ENCODE measurements around the gene OCIAD1.
"Not testable (repeated sequence)": the region's sequence is repeated elsewhere in the genome, so short reads cannot be mapped to it uniquely, and the experiment has no call there.

OCIAD1 gene, protein sequence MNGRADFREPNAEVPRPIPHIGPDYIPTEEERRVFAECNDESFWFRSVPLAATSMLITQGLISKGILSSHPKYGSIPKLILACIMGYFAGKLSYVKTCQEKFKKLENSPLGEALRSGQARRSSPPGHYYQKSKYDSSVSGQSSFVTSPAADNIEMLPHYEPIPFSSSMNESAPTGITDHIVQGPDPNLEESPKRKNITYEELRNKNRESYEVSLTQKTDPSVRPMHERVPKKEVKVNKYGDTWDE

DNA sequence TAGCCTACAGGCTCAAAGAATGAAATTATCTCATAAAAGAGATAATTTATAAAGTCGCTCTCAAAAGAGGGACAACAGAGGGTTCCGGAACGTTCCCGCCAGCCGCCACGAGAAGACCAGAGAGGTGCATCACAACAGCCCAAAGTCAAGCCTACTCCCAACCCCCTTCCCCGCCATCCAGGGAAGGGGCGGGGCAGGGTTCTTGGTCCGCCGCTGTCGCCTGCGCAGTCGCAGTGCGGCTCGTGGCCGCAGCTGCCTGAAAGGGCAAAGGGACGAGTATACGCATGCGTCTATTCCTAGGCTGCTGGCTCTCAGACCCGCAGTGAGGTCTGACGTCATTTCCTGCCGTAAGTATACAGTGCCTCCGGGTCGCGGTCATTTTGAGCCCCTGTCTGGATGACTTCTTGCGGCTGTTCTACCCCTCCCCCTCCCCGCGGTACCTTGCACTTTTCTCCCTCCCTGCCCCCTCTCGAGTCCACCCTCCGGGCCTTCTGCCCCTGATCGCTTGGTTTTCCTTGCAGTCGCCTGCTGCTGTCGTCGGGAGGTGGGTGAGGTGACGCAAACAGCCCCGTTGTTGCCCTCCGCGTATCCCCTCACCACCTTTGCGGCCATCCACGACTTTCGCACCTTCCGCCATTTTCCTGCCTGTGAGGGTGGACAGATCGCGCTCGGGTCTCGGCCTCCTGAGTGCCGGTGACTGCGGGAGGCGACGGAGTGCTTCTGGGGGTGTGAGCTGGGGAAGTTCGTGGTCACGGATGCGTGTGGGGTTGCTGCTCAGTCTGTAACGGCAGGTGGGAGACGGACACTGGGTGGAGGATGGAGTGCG, at the start of gene OCIAD1:
Gene OCIAD1 (plus strand): TSS at position 383 of the 826 bp plus-strand sequence. CDS start 1,537 bp downstream, outside the sequence.
- DNase-seq = peak; percentile 91

DNA sequence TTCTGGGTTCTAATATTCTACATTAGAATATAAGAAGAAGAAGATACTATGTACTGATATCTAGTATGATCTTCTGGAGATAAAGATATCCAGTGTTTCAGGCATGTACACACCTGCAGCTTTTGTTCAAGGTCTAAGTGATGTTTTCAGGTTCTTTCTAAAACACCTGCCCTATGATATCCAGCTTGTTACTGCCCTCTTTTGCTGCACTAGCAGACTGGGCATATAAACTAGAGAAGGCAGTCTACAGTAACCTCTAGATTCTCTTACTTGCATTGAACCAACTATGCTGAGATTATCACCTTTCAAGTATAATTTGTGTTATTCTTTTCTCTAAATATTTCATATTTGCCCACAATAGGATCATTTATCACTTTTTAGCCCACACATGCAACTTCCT, 48.9 kb upstream of the OCIAD1 start:
- DNase-seq = no peak

DNA sequence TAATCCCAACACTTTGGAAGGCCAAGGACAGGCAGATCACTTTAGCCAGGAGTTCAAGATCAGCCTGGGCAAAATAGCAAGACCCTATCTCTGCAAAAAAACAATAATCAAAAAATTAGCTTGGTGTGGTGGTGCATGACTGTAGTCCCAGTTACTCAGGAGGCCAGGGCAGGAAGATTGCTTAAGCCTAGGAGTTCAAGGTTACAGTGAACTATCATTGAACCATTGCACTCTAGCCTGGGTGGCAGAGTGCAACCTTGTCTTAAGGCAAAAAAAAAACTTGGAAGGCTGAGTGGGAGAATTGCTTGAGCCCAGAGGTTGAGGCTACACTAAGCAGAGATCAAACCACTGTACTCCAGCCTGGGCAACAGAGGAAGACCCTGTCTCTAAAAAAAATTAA, 45.6 kb upstream of the OCIAD1 start:
- no peak for DNase-seq

DNA sequence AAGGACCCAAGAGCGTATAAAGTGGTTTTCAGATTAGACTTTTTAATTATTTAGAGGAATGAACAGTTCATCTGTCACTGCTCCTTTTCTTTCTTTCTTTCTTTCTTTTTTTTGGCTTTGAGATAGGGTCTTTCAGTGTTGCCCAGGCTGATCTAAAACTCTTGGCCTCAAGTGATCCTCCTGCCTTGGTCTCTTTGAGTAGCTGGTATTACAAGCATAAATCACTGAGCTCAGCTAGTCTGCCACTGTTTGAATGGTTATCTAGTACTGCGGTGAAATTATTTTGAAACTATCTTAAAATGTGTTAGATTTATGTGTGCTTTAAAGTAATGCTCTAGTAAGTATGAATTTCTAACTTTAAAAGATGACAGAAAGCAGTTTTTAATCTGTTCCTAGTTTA, 44.3 kb upstream of the OCIAD1 start:
- DNase-seq = no peak

DNA sequence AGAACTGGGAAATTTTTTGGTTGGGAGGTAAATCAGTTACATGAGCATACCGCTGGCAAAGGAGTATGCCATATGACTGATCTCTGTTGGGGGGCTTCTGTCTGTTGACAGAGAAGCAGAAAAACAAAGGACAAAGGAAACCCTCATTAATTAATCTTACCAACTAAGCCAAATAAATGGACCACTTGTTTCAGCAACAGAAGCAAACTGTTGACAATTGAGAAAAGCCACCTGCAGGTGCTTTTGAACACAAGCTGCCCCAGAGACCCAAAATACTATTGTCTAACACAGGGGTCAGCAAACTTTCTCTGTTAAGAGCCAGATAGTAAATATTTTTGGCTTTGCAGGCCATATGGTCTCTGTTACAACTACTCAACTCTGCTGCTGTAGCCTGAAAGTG, 43.8 kb upstream of the OCIAD1 start:
- no peak for DNase-seq

DNA sequence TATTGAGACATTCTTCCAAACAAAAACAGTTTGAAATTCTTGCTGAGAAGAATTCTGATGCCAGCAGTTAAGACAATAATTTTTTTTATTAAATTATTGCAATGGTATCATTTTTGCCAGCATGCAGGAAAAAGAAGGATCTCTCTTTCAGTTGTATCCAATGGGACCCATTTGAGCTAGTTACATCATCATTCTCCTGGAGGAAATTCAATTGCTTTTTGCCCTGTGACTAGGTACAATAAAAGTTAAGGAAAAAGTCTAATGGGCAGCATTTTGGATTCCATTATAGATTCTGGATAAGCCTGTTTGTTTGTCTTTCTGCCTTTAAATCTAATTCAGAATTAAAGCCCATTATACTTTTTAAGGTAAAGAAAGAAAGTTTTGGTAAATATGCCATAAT, 40.3 kb upstream of the OCIAD1 start:
- DNase-seq = no peak

DNA sequence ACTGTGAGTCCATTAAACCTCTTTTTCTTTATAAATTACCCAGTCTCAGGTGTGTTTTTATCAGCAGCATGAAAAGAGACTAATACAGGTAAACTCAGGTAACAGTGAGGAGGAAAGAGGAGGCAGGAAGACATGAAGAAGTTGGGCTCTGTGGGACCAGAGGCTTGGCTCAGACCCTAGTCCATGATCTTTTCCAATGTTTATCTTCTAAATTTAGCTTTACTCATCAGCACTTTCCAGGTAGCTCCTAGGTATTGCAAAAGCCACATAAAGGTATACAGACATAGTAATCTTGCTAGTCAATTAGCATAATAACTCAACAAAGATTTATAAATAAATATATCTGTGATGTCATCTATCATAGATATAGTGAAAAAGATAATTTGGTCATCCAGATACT, 39.6 kb upstream of the OCIAD1 start:
- no peak for DNase-seq

DNA sequence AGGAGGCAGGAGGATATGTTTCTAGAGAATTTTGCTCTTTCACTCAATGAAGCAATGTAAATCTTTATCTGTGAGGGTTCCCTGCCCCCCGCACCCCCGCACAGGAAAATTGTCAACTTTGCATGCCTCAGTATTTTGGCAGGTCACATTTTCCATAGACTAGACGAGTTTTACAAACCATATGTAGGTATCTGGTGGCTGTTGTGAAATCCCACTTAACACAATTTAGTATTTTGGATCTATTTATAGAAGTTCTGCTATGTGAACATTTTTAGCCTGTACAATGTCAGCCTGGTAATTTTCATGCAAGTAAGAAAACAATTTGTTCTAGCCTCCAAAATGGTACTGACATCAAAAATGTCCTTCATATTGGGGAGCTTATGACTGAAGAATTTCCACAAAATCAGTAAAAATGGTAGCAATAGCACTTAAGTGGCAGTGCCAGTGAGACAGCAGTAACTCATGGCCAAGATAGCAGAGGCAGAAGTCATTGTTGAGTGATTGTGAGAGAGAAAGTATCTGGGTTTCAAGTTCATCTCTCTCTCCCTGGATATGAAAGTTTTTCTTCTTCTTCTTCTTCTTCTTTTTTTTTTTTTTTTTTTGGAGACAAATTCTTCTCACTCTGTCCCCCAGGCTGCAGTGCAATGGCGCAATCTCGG, 38.4 kb upstream of the OCIAD1 start:
- DNase-seq = no peak

DNA sequence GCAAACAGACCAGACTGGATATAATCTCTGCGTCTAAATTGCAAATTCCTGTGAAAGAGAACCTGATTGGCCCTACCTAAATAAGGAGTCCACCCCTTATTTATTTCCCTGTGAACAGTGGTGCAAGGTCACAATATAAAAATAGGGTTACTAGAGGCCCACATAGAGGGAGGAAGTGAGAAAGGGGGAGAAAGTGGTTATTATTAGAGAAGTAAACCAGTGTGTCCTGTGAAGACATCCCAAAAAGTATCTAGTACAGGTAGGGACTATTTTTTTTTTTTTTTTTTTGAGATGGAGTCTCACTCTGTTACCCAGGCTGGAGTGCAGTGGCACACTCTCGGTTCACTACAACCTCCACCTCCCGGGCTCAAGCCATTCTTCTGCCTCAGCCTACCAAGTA, 35.8 kb upstream of the OCIAD1 start:
- no peak for DNase-seq

DNA sequence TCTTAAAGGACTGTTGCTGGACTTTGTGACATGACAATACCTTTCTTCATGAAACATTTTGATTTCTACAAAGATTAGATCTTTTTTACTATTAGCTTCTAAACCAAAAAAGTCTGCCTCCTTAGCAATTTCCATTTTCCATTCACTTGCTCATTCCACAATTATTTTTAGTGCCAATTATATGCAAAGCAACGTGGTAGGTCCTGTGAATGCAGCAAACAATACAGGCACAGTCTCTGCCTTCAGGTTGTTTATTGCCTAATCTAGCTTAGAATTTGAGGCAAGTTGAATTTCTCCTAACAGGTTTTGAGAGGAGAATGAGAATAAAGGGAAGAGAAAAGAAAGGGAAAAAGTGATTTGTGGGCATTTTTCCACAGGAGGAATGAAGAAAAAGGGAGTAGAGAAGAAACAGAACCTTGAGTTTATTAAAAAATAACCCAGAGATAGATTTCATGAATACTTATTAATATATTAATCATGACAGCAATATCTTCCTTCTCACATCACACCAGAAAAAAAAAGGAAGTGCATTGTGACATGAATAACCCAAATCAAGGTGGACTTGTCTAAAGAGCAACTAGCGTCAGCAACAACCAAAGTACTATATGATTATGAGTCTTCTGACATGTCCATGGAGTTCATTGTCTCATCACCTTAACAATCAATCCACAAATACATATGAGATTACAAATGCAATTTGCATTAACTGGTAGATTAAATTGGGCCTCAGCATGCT, 34.5 kb upstream of the OCIAD1 start:
- DNase-seq = no peak

DNA sequence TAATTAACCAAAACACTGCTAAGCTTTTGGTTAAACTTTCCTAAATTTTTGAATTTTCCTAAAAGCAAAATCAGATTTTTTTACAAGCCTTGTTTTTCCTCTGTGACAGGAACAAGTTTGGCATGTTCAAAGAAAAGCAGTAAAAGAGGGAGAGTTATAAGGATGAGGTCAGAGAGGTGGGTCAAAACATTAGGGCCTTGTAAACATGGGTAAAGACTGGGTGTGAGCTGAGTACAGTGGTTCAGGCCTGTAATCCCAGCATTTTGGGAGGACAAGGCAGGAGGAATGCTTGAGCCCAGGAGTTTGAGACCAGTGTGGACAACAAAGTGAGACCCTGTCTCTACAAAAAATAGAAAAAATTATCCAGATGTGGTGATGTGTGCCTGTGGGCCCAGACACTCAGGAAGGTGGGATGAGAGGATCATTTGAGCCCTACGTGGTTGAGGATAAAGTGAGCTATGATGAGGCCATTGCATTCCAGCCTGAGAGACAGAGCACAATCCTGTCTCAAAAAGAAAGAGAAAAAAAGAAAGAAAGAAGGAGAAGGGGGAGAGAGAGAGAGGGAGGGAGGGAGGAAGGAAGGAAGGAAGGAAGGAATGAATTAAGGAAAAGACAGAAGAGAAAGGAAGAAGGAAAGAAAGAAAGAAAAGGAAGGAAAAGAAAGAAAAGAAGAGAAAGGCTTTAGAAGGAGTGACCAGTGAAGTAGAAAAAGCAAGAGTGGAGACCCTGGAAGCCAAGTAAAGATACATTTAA, 33.8 kb upstream of the OCIAD1 start:
- no peak for DNase-seq

DNA sequence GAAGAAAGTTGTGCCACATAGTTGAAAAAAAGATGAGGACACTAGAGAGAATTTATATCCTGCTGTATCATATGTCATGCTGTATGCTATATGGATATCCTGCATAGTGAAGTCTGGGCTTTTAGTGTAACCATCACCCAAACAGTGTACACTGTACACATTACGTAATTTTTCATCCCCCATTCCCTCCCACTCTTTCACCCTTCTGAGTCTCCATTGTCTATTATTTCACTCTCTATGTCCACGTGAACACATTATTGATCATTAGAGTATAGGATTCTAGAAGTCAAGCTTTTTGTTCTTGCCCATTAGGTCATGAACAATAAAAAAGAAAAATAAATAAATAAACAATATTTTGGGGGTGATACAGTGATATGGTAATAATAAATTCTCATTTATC, 32.8 kb upstream of the OCIAD1 start:
- no peak for DNase-seq

DNA sequence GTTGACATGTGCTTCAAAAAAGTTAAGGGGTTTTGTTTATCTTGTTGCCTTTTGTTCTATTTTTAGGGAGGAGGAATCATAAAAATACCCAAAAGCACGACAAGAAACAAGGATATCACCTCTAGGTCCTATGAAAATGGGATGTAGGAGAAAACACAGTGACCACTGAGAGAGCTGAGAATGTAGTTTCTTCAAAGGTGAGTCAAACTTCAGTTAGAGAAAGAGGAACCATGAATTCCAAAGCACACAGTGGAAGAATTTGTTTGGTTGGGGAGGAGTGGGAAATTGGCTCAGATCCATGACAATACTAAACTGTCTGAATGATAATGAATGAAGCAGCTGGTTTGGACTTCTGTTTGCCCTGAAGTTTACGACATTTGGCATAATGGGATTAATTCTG, 31.7 kb upstream of the OCIAD1 start:
- DNase-seq = no peak

DNA sequence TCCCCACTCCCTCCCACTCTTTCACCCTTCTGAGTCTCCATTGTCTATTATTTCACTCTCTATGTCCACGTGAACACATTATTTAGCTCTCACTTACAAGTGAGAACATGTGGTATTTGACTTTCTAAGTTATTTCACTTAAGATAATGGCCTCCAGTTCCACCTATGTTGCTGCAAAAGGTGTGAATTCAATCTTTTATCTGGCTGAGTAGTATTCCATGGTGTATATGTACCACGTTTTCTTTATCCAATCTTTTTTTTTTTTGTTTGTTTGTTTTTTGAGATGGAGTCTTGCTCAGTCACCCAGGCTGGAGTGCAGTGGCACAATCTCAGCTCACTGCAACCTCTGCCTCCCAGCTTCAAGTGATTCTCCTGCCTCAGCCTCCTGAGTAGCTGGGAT, 30.7 kb upstream of the OCIAD1 start:
- DNase-seq = not testable (repeated sequence)

DNA sequence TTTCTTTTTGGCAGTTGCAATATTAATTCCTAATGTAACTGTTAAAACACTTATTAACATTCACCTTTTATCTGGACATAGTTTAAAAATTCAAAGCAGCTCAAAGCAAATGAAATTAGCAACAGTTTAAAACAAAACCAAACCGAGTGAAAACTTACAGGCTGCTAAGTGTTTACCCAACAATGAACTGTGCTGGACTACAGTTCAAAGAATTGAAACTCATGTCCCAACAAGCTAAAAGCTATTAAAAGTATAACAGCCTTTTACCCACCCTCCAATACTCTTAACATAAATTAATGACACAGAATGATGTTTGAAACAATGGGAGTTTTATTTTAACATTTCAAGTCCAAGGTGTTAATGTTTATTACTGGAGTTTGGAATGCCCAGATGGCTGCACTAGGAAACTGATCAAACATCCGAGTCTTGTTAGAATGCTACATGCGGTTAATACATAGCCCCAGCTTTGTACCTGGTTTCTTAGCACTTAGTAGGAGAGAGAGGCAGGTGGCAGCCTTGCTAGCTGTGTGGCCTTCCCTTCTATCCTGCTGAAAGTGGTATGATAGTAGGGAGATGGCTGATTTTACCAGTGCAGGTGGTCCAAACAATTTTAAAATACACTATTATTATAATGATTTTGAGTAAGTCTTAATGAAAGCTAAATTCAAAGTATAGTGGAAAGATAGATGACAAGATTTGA, 29.7 kb upstream of the OCIAD1 start:
- no peak for DNase-seq

DNA sequence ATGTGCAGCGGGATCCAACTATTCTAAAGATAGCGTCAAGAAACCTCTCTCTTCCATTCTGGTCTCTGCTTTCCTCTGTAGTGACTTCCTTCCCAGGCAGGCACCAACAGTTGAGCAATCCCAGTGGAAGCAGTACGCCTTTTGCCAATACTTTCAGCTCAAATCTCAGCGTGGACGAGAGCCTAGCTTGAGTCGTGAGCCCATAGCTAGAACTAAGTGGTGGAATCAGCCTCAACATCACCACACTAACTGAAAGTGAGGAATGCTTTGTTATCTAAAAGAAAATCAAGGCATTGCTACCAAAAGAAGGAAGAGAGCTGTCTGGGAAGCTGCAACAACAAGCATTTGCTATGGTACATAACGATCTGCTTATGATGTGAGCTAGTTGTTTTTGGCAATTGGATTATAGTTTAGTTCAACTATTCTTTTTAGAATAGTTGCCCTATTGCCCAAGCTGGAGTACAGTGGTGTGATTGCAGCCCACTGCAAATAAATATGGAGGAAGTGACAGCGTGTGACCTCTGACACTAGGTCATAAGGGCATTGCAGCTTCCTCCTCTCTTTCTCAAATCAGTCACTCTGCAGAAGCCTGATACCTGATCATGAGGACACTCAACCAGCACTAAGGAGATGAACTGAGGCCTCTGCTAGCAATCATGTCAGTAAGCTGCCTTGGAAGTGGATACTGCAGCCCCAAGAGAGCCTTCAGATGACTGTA, 26.1 kb upstream of the OCIAD1 start:
- no peak for DNase-seq

DNA sequence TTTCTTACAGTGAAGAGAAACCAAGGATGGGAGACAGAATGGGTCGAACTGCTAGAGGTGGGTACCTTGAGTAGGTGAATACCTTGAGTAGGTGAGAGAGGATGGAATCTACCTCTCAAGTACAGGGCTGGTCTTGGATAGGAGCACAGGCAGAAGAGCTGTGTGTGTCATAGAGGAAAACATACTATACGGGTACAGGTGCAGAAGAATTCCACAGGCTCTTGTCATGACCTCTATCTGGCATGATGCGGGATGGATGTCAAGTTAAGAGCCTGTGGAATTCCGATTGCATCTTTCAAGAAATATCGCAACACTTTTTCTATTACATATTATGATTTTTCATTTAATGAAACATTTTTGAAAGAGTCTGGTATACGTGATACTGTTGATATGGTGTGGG, 18.0 kb upstream of the OCIAD1 start:
- DNase-seq = no peak

DNA sequence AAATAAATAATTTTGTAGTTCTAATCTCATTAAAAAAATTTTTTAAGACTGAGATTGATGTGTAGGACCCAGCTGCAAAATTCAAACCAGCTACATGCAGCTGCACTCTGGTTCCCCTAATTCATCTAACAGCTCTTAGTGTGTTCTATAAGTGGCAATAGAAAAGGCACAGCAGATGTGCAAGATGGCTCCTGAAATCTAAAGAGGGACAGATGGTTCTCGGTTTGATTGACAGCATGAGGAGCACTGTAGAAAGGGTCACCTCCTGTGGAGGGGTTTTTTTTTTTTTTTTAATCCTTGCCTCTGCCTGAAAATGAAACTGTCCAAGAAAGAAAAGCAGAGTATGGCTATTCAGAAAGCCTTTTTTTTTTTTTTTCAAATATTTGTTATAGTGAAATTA, 16.9 kb upstream of the OCIAD1 start:
- no peak for DNase-seq

DNA sequence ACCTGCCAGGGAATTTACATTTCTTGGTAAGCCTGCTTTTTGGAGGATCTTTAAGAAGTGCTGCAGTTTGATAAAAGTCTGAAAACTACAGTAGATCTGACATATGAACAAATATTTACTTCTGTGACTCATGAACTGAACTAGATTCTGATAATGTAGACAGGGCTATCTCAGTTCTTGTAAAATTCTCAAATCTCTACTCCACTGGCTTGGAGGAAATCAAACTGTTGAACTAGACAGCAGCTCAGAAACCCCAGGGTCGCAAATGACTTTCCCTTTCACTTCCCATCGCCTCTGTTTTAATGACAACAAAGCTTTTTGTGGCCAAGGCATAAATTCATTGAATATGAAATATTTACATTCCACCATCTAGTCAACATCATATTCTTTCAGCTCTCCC, 15.4 kb upstream of the OCIAD1 start:
- no peak for DNase-seq

DNA sequence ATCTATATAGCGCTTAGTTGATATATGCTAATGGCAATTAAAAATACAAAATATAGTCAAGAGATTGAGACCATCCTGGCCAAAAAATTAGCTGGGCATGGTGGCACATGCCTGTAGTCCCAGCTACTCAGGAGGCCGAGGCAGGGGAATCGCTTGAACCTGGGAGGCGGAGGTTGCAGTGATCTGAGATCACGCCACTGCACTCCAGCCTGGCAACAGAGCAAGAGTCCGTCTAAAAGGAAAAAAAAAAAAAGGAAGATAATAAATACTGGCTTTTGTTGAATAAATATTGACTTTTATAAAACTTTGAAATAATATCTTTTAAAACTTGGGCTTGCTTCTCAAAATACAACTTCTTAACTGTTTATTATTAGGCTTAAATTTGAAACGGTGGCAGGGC, 14.6 kb upstream of the OCIAD1 start:
- DNase-seq = not testable (repeated sequence)

DNA sequence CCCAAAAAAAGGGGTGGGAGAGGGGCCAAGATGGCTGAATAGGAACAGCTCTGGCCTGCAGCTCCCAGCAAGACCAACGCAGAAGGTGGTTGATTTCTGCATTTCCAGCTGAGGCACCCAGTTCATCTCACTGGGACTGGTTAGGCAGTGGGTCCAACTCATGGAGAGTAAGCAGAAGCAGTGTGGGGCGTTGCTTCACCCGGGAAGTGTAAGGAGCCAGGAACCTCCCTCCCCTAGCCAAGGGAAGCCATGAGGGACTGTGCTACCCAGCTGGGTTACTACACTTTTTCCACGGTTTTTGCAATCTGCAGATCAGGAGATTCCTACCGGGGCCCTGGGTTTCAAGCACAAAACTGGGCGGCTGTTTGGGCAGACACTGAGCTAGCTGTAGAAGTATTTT, 13.9 kb upstream of the OCIAD1 start:
- no peak for DNase-seq

All from SIG-M5 (cell line).